Measurements from ENCODE around the gene RAD51B.

RAD51B gene

GRCh38 chr14:68341411-68342212 is 522.0 kb downstream of the RAD51B start:
- H3K9ac ChIP-seq (ENCODE audit: low read length): no peak overlapping the region
- no peaks in the 10 kb centered on the region; the same call in 1 of the 2 replicates for H3K27me3 ChIP-seq (replicated peaks; ENCODE audit: insufficient read depth, low read length)
- peak overlapping the region; percentile 47; the same call in 1 of the 2 replicates for H3K27ac ChIP-seq (ENCODE audit: low read length)
- H3K4me2 ChIP-seq (ENCODE audit: low read depth, low read length): peak overlapping the region; percentile 39; the same call in 1 of the 2 replicates
- H3K4me3 ChIP-seq (ENCODE audit: low read length): no peak overlapping the region
- H3K4me1 ChIP-seq (ENCODE audit: low read length): peaks cover 29% of the 10 kb centered on the region
- no peak for TF ChIP-seq EZH2phosphoT487 (IDR thresholded peaks at IDR 0.05; ENCODE audit: low read length)
- TF ChIP-seq CTCF (IDR thresholded peaks at IDR 0.05; ENCODE audit: low read length): no peak
- TF ChIP-seq EZH2 (optimal IDR thresholded peaks at IDR 0.05; ENCODE audit: low read depth, low read length): no peak
- H3F3A ChIP-seq (ENCODE audit: insufficient read depth, low read length): peaks cover 10% of the 10 kb centered on the region
- H2AFZ ChIP-seq (ENCODE audit: low read length): no peak overlapping the region
- H3K9me3 ChIP-seq (replicated peaks; ENCODE audit: insufficient read depth, low read length): no peaks in the 10 kb centered on the region
- H3K79me2 ChIP-seq (ENCODE audit: low read length): no peaks in the 10 kb centered on the region
- no peaks in the 10 kb centered on the region for H4K20me1 ChIP-seq (ENCODE audit: insufficient read depth, low read length)
- H3K9me2 ChIP-seq (replicated peaks; ENCODE audit: insufficient read depth, low read length): no peaks in the 10 kb centered on the region
- no peaks in the 10 kb centered on the region for H3K36me3 ChIP-seq (replicated peaks; ENCODE audit: insufficient read depth, low read length)
- DNase-seq: peak; percentile 57

GRCh38 chr14:68342216-68342763 is 522.7 kb downstream of the RAD51B start:
- no peak overlapping the region for H3K9ac ChIP-seq (ENCODE audit: low read length)

GRCh38 chr14:68343534-68344118 is 524.0 kb downstream of the RAD51B start:
- peaks cover 22% of the 10 kb centered on the region for H3K4me1 ChIP-seq (ENCODE audit: low read length)
- TF ChIP-seq CTCF (IDR thresholded peaks at IDR 0.05; ENCODE audit: low read length) (no peak), EZH2phosphoT487 (IDR thresholded peaks at IDR 0.05; ENCODE audit: low read length) (no peak), EZH2 (optimal IDR thresholded peaks at IDR 0.05; ENCODE audit: low read depth, low read length) (no peak)
- no peak for DNase-seq
- H3F3A ChIP-seq (ENCODE audit: insufficient read depth, low read length): peaks cover 10% of the 10 kb centered on the region
- H2AFZ ChIP-seq (ENCODE audit: low read length): no peak overlapping the region
- H3K36me3 ChIP-seq (replicated peaks; ENCODE audit: insufficient read depth, low read length): no peaks in the 10 kb centered on the region
- no peaks in the 10 kb centered on the region for H3K9me3 ChIP-seq (replicated peaks; ENCODE audit: insufficient read depth, low read length)
- no peak overlapping the region for H3K4me3 ChIP-seq (ENCODE audit: low read length)
- no peak overlapping the region for H3K27ac ChIP-seq (ENCODE audit: low read length)
- no peaks in the 10 kb centered on the region for H4K20me1 ChIP-seq (ENCODE audit: insufficient read depth, low read length)
- H3K9ac ChIP-seq (ENCODE audit: low read length): no peak overlapping the region
- H3K79me2 ChIP-seq (ENCODE audit: low read length): no peaks in the 10 kb centered on the region
- no peak overlapping the region for H3K4me2 ChIP-seq (ENCODE audit: low read depth, low read length)
- no peaks in the 10 kb centered on the region; the same call in 1 of the 2 replicates for H3K27me3 ChIP-seq (replicated peaks; ENCODE audit: insufficient read depth, low read length)
- no peaks in the 10 kb centered on the region for H3K9me2 ChIP-seq (replicated peaks; ENCODE audit: insufficient read depth, low read length)

More at GRCh38 chr14:68342216-68342763, 522.7 kb downstream of the RAD51B start:
- no peak for TF ChIP-seq EZH2phosphoT487 (IDR thresholded peaks at IDR 0.05; ENCODE audit: low read length)
- TF ChIP-seq CTCF (IDR thresholded peaks at IDR 0.05; ENCODE audit: low read length): no peak
- no peak for TF ChIP-seq EZH2 (optimal IDR thresholded peaks at IDR 0.05; ENCODE audit: low read depth, low read length)
- Histone ChIP-seq H3K4me2 (ENCODE audit: low read depth, low read length) (peak overlapping the region; percentile 18; the same call in 1 of the 2 replicates), H3F3A (ENCODE audit: insufficient read depth, low read length) (peaks cover 10% of the 10 kb centered on the region), H4K20me1 (ENCODE audit: insufficient read depth, low read length) (no peaks in the 10 kb centered on the region), H3K9me2 (replicated peaks; ENCODE audit: insufficient read depth, low read length) (no peaks in the 10 kb centered on the region), H3K4me3 (ENCODE audit: low read length) (no peak overlapping the region), H3K36me3 (replicated peaks; ENCODE audit: insufficient read depth, low read length) (no peaks in the 10 kb centered on the region), H2AFZ (ENCODE audit: low read length) (no peak overlapping the region), H3K9me3 (replicated peaks; ENCODE audit: insufficient read depth, low read length) (no peaks in the 10 kb centered on the region), H3K4me1 (ENCODE audit: low read length) (peaks cover 26% of the 10 kb centered on the region), H3K79me2 (ENCODE audit: low read length) (no peaks in the 10 kb centered on the region), H3K27ac (ENCODE audit: low read length) (peak overlapping the region; percentile 47; the same call in 1 of the 2 replicates), H3K27me3 (replicated peaks; ENCODE audit: insufficient read depth, low read length) (no peaks in the 10 kb centered on the region; the same call in 1 of the 2 replicates)
- DNase-seq: no peak
